GM12874 (cell line): ENCODE data around the gene WDFY4.

ENCODE experiments used
- CTCF ChIP-seq: IDR thresholded peaks from 2 replicates; pipeline ENCODE4 v1.5.1; 2011; ENCODE audit warnings: low read depth, mild to moderate bottlenecking, control low read depth, low read length, moderate library complexity; ENCODE audit not compliant: insufficient read depth

The WDFY4 gene

GRCh38 chr10:48684463-48684791, 246 bp upstream of the WDFY4 start:
- TF ChIP-seq CTCF: no peak

GRCh38 chr10:48685731-48686130, 1.1 kb downstream of the WDFY4 start:
- no peak for TF ChIP-seq CTCF

DNA sequence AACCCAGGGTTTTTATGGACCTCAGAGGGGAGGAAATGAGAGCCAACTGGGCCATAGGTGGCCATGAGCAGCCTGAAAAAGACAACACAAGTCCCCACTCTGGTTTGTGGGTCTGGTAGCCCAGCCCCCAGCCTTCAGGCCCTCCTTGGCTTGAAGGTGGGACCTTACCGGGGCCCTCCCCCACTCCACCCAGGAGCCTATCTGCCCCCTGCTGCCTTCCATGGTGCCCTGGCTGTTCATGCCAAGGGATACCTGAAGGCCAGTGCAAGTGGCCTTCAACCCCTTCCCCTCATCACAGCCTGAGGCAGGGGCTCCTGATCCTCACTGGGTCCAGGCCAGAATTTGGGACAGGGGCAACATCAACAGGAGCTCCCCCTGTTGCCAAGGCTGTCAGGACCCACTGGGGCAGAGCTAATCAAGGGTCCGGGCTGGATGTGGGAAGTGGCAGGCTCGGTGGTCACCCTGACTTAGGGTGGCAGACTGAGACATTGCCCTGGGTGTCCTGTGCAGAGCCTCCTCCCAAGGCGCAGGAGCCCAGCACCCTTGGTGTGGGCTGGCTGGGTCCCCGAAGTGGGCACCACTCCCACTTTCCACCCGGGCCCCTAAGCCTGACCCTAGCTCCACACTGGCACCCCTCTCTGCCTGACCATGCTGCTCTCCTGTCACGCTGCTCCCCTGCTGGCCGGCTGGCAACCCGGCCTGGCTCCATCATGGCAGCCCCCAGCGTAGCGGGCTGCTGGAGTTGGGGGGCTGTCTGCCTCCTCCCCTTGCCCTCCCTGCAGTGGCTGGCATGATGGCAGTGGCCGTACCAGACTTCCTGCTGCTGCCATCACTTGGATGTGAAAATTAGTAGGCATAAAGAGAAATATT, 6.4 kb downstream of the WDFY4 start:
- TF ChIP-seq CTCF: no peak

DNA sequence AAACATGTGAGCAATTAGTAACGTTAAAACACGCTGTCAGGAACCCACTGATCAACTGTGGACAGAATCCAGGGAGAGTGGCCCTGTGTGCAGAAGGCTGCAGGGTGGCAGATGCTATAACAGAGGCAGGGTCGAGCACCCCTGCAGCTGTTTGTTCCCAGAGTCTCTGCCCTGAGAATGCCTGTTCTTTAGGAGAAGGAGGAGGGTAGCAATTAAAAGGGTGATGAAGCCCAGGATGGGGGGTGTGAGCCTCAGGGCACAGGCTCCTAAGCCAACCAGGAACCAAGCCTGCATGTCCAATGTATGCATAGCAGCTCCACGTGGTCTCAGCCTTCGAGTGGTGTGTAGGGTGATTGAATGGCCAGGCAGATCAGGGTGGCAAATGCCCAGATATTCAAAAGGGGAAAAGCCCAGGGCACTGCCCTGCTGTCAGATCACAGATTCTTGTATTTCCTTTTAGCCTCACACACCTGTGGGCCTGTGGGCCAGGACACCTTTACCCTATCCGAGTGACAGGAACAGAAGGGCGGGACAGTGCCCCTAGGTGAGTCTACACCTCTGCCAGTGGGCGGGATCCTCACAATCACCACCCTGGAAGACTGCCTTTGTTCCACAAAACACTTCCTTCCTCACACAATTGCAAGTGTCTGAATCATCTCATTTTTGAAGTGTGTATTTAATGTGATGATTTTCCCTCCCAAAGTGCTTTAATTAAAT, 7.3 kb downstream of the WDFY4 start:
- no peak for TF ChIP-seq CTCF

GRCh38 chr10:48692748-48693147, 8.1 kb downstream of the WDFY4 start:
- TF ChIP-seq CTCF: no peak

DNA sequence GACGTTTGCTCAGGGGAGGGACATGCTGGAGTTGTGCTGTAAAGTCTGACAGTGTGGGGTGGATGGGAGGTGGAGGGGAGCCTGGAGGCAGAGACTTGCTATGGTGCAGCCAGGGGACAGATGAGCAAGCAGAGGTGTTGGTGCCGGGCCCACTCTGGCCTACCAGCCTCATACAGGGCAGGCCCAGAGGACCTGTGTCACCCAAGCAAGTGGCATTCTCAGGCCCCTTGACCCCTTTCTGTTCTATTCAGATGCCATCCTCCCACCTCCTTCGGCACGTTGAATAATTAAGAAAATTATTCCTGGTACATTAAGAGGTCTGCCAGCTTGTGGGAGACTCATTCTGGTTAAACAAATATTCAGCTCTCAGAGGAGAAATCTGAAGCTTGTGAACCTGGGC, 8.5 kb downstream of the WDFY4 start:
- TF ChIP-seq CTCF: no peak

GRCh38 chr10:48694371-48695030, 9.8 kb downstream of the WDFY4 start:
- TF ChIP-seq CTCF: no peak
